ENCODE measurements around the gene TNFSF12.
"Not testable (repeated sequence)": the region's sequence is repeated elsewhere in the genome, so short reads cannot be mapped to it uniquely, and the experiment has no call there.

The TNFSF12 gene

GRCh38 chr17:7587420-7588151, 38.7 kb downstream of the TNFSF12 start:
- DNase-seq (ENCODE audit: low spot score): no peak

DNA sequence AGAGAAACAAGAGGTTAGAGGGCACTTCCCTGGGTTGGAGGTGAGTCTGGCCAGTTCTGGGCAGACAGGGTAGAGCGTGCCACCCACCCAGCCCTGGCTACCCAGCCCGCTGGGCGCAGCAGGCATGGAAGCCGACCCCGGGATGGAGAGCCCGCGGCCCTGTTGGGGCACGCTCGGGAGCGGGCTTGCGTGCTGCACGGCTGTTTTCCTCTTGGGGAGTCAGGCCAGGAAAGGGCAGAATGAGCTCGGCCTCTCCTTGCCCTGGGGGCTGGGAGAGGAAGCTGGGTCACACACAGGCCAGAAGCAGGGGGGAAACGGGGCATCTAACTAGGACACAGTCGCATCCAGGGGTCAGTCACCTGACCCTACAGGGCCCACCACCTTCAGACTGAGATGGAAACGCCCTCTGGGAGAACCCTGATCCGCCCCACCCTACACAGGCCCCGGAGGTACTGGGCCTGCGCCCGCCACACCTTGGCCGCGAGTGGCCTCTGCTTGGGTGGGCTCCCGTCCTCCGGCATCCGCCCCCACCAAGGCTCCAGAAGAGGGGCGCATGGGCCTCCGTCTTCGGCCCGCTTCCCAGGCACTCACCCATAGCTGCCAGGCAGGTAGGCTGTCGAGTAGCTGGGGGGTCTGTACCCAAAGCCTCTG, 39.8 kb downstream of the TNFSF12 start:
- no peak for DNase-seq (ENCODE audit: low spot score)

- peak; percentile 71 for DNase-seq (ENCODE audit: low spot score)
These were observed 40.5 kb downstream of the TNFSF12 start for GRCh38 chr17:7589204-7589868.

- no peak for DNase-seq (ENCODE audit: low spot score)
These were observed 41.2 kb downstream of the TNFSF12 start, which contains the start of gene SOX15 for GRCh38 chr17:7589891-7590691. TSS of gene SOX15 (minus strand) at chr17:7590094. CDS start at chr17:7589676, 418 bp downstream.

DNA sequence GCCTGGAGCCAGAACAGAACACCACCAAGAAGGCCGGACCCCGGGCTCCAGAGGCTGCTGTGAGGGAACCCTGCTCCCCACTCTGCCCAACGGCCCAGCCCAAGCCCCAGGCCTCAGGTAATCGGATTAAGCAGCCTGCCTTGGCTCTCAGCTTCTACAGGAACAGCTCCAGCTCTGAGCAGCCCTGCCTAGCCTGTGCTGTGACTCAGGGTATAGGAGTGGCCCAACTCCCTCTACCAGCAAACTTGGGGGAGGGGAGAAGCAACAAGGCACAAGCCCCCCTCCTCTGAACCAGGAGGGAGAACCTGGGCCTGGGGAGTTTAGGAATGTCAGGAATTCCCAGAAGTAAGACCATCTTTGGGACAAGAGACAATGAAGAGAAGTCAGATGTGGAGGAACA, 41.9 kb downstream of the TNFSF12 start:
- DNase-seq (ENCODE audit: low spot score): no peak

- DNase-seq (ENCODE audit: low spot score): no peak
These were observed 42.7 kb downstream of the TNFSF12 start for GRCh38 chr17:7591596-7591995.

DNA sequence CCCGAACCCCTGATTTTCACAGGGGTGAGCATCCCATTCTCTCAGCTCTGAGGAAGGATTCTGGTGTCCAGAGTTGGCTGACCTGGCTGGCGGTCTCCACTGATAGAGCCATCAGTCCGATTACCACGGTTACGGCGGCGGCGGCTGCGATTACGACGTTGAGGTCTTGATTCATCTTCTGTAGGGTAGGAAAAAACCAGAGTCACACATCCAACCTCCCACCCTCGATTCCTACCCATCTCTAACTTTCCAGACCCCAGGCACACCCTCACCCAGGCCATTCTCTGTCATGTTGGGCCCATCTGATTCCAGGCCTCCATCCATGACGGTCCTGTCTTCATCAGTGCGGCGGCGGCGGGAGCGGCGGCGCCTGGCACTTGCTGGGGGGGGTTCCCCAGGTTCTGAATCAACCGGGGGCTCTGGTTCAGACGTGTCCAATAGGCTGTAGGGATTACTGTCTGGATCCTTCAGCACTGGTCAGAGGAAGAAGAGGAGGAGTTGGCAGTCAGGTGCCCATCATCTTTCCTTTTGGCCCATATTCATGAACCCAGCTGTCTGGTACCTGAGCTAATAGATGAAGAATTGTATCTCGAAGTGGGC, 43.7 kb downstream of the TNFSF12 start:
- DNase-seq (ENCODE audit: low spot score): no peak

DNA sequence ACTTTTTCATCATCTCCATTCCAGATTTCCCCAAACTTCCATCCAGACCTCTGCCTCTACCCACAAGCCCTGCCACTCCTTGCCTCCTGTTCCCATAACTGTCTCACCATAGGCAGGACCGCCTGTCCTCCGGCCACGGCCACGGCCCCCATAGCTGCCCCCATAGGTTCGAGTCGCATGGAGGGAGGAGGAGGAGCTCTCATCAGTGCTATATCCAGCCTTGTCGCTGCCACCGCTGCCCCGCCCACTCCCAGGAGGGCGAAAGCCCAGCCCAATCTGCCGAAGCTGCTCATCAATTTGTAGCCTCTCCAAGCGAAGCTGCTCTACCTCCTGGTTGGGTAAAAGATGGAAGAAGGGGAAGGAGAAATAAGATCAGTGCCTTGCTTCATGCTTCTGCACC, 44.4 kb downstream of the TNFSF12 start:
- no peak for DNase-seq (ENCODE audit: low spot score)

- not testable (repeated sequence) for DNase-seq (ENCODE audit: low spot score)
These were observed 48.7 kb downstream of the TNFSF12 start for GRCh38 chr17:7597561-7597960.

GRCh38 chr17:7606280-7606679, 57.4 kb downstream of the TNFSF12 start:
- DNase-seq (ENCODE audit: low spot score): no peak
